ENCODE results near the gene THADA. TPM values are rescaled to one million over a fixed set of nuclear protein-coding genes. Genes with fewer than 3 reads are reported as not detected.

THADA gene
- total and polyA plus RNA-seq, 7 donors: 4.4 to 35.2 (median 20.2) TPM

- TF ChIP-seq EP300 (IDR thresholded peaks at IDR 0.05) (no peak), POLR2AphosphoS5 (IDR thresholded peaks at IDR 0.05) (no peak), POLR2A (IDR thresholded peaks at IDR 0.05) (no peak), CTCF (IDR thresholded peaks at IDR 0.05) (no peak)
- intact Hi-C loops (cut with DNase I): no loop called here
- WGBS, 2 donors: 73 to 79% methylated on average over 1 of the region's 1 CpG
- Histone ChIP-seq H3K36me3 (no peaks in the 10 kb centered on the region), H3K27me3 (no peaks in the 10 kb centered on the region), H3K27ac (peak overlapping the region in 1 of 4 donors; percentile 57), H3K4me3 (no peak overlapping the region), H3K9me3 (no peaks in the 10 kb centered on the region), H3K4me1 (peaks cover 0 to 60% (median 36%) of the 10 kb centered on the region in 4 donors)
- no peak for DNase-seq
Measured at GRCh38 chr2:43417300-43417699, 178.5 kb downstream of the THADA start.

- no peak for DNase-seq
Measured at GRCh38 chr2:43415592-43415991, 180.2 kb downstream of the THADA start.

GRCh38 chr2:43414586-43415135 is 181.2 kb downstream of the THADA start:
- Histone ChIP-seq H3K9me3 (no peaks in the 10 kb centered on the region), H3K4me3 (no peak overlapping the region), H3K27me3 (no peaks in the 10 kb centered on the region), H3K4me1 (peaks cover 0 to 67% (median 42%) of the 10 kb centered on the region in 4 donors), H3K36me3 (no peaks in the 10 kb centered on the region), H3K27ac (peak overlapping the region; percentile 39 to 57 (median 52))
- 74 to 80% methylated on average over 4 of the region's 4 CpGs for WGBS, 2 donors
- no peak for DNase-seq
- TF ChIP-seq POLR2A (IDR thresholded peaks at IDR 0.05) (no peak), CTCF (IDR thresholded peaks at IDR 0.05) (no peak), POLR2AphosphoS5 (IDR thresholded peaks at IDR 0.05) (no peak), EP300 (IDR thresholded peaks at IDR 0.05) (no peak)
- intact Hi-C loops (cut with DNase I): no loop called here

More at GRCh38 chr2:43415592-43415991, 180.2 kb downstream of the THADA start:
- intact Hi-C loops (cut with DNase I): no loop called here
- H3K4me1 ChIP-seq: peaks cover 0 to 72% (median 43%) of the 10 kb centered on the region in 4 donors
- TF ChIP-seq EP300 (IDR thresholded peaks at IDR 0.05) (no peak), CTCF (IDR thresholded peaks at IDR 0.05) (no peak), POLR2AphosphoS5 (IDR thresholded peaks at IDR 0.05) (no peak), POLR2A (IDR thresholded peaks at IDR 0.05) (no peak)
- no peaks in the 10 kb centered on the region for H3K9me3 ChIP-seq
- no peaks in the 10 kb centered on the region for H3K27me3 ChIP-seq
- WGBS, 2 donors: 80 to 90% methylated on average over 7 of the region's 7 CpGs
- H3K27ac ChIP-seq: peak overlapping the region; percentile 39 to 57 (median 52)
- H3K36me3 ChIP-seq: no peaks in the 10 kb centered on the region
- no peak overlapping the region for H3K4me3 ChIP-seq

- no peaks in the 10 kb centered on the region for H3K36me3 ChIP-seq
- no peaks in the 10 kb centered on the region for H3K27me3 ChIP-seq
- H3K9me3 ChIP-seq: no peaks in the 10 kb centered on the region
- no peak for TF ChIP-seq POLR2AphosphoS5 (IDR thresholded peaks at IDR 0.05)
- intact Hi-C loops (cut with DNase I): no loop called here
- peaks cover 0 to 71% (median 43%) of the 10 kb centered on the region in 4 donors for H3K4me1 ChIP-seq
- no peak overlapping the region for H3K4me3 ChIP-seq
- no peak for DNase-seq
- H3K27ac ChIP-seq: peak overlapping the region in 2 of 4 donors; percentile 56 to 57
- 89 to 94% methylated on average over 2 of the region's 2 CpGs for WGBS, 2 donors
Measured at GRCh38 chr2:43414033-43414432, 181.8 kb downstream of the THADA start.

- TF ChIP-seq POLR2AphosphoS5 (IDR thresholded peaks at IDR 0.05) (no peak), CTCF (IDR thresholded peaks at IDR 0.05) (no peak), POLR2A (IDR thresholded peaks at IDR 0.05) (no peak), EP300 (IDR thresholded peaks at IDR 0.05) (no peak)
- Histone ChIP-seq H3K27ac (peak overlapping the region in 2 of 4 donors; percentile 11 to 42), H3K36me3 (no peaks in the 10 kb centered on the region), H3K27me3 (no peaks in the 10 kb centered on the region), H3K4me1 (peaks cover 0 to 76% (median 52%) of the 10 kb centered on the region in 4 donors), H3K4me3 (no peak overlapping the region), H3K9me3 (no peaks in the 10 kb centered on the region)
- 75 to 77% methylated on average over 3 of the region's 3 CpGs for WGBS, 2 donors
- intact Hi-C loops (cut with DNase I): no loop called here
- no peak for DNase-seq
Measured at GRCh38 chr2:43412114-43412753, 183.6 kb downstream of the THADA start.
